GM12801 (cell line): ENCODE measurements around the gene ATG2B.

Experiments used
- TF ChIP-seq, protein P1 (sequence below): IDR thresholded peaks from one replicate; pipeline ENCODE4 v1.5.1; 2011; ENCODE audit warnings: control low read depth; ENCODE audit not compliant: insufficient read length; ENCODE audit errors: extremely low read depth

ATG2B gene

DNA sequence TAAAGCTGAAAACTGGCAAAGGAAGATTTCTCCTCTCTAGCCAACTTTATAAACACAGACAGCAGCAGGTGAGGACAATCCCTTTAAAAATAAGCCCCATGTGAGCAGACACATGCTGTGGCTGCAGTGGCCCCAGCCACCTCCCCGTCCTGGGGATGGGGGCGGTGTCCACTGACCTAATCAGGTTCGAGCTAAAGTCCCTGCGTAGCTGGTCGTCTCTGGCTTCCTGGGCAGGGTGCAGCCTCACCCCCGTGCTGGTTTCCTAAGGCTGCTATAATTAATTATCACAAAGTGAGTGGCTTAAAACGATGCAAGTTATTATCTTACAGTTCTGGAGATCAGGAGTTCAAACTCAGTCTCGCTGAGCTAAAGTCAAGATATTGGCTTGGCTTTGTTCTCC lies 106.1 kb downstream of the ATG2B start:
- TF ChIP-seq, protein P1, sequence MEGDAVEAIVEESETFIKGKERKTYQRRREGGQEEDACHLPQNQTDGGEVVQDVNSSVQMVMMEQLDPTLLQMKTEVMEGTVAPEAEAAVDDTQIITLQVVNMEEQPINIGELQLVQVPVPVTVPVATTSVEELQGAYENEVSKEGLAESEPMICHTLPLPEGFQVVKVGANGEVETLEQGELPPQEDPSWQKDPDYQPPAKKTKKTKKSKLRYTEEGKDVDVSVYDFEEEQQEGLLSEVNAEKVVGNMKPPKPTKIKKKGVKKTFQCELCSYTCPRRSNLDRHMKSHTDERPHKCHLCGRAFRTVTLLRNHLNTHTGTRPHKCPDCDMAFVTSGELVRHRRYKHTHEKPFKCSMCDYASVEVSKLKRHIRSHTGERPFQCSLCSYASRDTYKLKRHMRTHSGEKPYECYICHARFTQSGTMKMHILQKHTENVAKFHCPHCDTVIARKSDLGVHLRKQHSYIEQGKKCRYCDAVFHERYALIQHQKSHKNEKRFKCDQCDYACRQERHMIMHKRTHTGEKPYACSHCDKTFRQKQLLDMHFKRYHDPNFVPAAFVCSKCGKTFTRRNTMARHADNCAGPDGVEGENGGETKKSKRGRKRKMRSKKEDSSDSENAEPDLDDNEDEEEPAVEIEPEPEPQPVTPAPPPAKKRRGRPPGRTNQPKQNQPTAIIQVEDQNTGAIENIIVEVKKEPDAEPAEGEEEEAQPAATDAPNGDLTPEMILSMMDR, result no peak

DNA sequence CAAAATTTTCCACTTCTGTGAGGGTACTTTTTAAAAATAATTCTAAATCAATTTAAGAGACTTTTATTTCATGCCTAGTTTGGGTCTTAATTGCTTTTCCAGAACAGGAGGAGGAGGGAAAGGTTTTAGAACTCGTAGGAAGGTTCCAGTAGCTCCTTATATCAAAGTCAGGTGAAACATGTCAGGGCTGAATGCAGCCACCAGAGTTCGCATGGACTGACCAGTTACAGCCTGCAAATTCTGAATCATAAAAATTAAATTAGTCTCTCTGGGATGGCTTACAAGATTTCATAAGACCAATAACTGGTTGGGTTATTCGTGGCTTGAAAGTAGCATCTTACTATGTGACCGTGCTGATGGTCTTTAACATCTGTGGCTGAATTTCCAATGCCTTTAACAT lies 106.7 kb downstream of the ATG2B start:
- TF ChIP-seq, protein P1, result no peak

DNA sequence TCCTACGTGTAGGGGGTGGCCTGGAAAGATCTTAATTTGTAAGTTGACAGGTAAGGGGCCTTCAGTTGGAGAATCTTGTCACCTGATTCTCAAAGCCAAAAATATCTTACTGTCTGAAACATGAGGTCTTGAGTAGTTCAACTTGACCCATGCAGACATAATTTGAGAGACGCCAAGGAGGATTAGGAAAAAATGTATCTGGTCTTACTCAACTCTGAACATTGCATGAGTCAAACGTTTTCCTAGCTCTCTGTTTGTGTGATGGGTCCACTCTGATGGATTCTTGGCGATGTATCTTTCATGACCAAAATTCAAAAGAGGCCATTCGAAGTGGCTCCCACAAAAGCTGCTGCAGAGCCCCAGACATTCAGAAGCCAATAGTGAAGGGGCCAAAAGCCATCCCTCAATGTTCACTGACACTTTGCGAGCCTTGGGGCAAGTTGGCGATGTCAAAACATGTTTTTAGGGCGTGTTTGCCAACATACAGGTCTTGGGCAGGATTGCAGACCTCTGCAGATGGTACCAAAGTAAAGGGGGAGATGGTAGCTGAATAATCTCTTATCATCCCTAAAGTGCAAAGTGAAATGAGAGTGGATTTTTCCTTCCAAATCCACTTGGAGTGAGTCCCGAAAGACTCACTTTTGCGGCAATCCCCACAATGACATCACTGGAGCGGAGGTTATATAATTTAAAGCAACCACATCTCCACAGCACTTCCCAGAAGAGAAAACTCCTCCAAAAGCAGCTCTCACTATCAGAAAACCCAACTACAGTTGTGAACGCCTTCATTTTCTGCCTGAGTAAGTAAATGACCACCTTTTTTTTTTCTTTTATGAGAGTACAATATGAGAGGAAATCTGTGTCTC lies 107.4 kb downstream of the ATG2B start, which contains the start of gene BDKRB1:
Gene BDKRB1, plus strand, starts transcription at position 710 of the 866 bp plus-strand sequence. CDS start 7,473 bp downstream, outside the sequence.
- TF ChIP-seq, protein P1, result no peak

DNA sequence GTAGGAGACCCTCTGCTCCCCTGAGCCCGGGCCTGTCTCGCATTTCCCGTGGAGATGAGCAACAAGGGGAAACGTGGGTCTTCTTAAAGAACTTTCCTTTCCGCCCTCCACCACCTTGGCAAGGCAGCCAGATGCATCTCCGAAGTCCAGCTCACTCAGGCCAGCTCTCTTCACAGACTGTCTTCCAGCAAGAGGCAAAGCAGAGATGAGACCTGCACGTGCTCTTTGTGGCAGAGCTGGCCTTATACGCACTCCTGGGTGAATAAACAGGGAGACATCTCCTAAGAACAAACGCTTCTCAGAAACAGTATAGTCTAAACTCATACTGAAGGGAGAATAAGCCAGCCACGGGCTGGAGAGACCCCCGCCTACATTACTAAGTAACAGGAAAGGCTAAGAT lies 108.5 kb downstream of the ATG2B start:
- TF ChIP-seq, protein P1, result no peak

DNA sequence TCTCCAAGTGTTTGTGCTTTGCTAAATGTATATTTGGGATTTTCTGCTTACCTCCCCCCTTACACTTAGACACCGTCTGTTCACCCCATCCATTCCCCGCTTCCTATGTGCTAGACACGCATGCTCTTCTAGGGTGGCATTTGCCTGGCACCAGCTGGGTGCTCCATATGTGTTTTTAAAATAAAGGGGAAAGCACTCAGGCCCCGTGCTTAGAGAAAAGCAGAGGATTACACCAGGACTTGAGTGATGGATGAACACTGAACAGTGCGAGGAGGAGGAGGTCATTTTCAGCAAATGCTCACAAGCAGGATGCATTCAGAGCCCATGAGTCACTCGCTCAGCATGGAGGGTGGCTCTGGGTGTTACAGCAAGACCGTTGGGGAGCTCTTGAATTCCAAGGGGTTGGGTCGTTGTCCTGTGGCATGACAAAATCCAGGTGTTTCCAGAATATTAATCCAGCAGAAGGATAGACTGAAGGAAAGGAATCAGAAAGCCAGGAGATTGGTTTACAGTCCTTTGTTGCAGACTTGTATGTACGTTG lies 110.1 kb downstream of the ATG2B start:
- TF ChIP-seq, protein P1, result no peak

DNA sequence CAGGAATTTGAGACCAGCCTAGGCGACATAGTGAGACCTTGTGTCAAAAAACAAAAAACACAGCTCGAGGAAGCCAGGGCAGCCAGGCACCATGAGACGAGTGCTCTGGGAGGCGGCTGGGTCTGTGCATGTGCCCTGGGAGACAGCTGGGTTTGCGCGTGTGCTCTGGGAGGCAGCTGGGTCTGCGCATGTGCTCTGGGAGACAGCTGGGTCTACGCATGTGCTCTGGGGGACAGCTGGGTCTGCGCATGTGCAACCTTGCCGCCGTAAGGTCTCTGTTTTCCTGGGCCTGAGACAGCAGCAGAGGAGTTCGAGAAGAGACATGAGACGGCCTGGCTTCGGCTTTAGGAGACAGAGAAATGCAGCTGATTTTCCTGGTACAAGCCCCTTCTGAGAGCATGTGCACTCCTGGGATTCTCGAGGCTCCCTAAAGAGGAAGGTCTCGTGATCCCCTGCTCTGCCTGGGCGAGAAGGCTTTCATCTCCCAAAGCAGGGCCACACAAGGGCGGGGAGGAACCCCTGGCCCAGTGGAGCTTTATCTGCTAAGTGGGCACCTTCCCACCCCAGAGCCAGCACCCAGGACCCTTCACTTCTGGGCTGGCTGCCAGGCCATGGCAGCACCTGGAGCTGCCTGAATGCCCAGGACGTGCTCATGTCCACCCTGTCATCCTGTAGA lies 110.7 kb downstream of the ATG2B start:
- TF ChIP-seq, protein P1, result no peak

DNA sequence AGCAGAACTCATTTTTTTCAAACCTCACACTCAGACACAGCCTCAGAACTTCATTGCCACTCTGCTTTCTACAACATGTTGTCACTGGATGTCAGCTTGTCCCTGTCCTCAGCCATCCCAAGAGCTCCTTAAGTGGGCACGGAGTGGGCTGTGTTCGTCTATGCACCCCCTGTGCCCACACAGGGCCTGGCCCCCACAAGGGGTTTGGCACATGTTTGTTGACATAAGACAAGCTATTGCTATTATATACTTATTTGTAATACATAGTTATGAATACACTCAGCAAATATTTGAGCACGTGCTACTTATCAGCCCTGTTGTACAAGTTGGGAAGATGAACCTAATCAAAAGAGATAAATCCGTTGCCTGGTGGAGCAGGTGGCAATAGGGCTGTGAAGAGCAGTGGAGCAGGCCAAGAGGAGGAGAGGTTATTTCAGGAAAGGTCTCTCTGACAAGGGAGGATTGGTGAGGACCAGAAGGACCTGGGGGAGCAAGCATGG lies 111.4 kb downstream of the ATG2B start:
- TF ChIP-seq, protein P1, result no peak
